Progenitor cell of endocrine pancreas (in vitro differentiated cells): ENCODE data around the gene GOLGB1. TPM values are rescaled to one million over a fixed set of nuclear protein-coding genes. Genes with fewer than 3 reads are reported as not detected.

Source experiments
- DNase-seq: peaks from one replicate; pipeline ENCODE4 v3.0.0; 2021; ENCODE audit warnings: low spot score; ENCODE audit not compliant: unreplicated experiment
- H3K27ac Mint-ChIP-seq: 2 replicates; pipeline ENCODE4 v1.8.0; 2021; ENCODE audit warnings: mild to moderate bottlenecking, moderate library complexity, mixed read lengths
- H3K27me3 Mint-ChIP-seq: 2 replicates; pipeline ENCODE4 v1.8.0; 2021; ENCODE audit warnings: mixed read lengths
- H3K36me3 Mint-ChIP-seq: 2 replicates; pipeline ENCODE4 v1.8.0; 2022; ENCODE audit warnings: mixed read lengths; ENCODE audit not compliant: insufficient read depth
- H3K4me1 Mint-ChIP-seq: 2 replicates; pipeline ENCODE4 v1.8.0; 2021; ENCODE audit warnings: low read depth, mixed read lengths
- H3K4me3 Mint-ChIP-seq: 2 replicates; pipeline ENCODE4 v1.8.0; 2021; ENCODE audit warnings: low read depth, mild to moderate bottlenecking, moderate library complexity, mixed read lengths
- H3K9me3 Mint-ChIP-seq: 2 replicates; pipeline ENCODE4 v1.8.0; 2021; ENCODE audit warnings: low read depth, mixed read lengths
- total RNA-seq: library from RNA; stranded (reverse); gene quantifications from 2 replicates; pipeline ENCODE4 v1.2.1, GENCODE V29; 2021
- TF ChIP-seq, protein P1 (sequence below): fragments of 200-600 bp; sonication (generic); IDR thresholded peaks from one replicate; pipeline ENCODE4 v1.5.0; 2021; ENCODE audit warnings: antibody characterized with exemption, mild to moderate bottlenecking; ENCODE audit not compliant: unreplicated experiment

The GOLGB1 gene
- total RNA-seq, 1 donor from 2014 or later = 63.0 TPM

DNA sequence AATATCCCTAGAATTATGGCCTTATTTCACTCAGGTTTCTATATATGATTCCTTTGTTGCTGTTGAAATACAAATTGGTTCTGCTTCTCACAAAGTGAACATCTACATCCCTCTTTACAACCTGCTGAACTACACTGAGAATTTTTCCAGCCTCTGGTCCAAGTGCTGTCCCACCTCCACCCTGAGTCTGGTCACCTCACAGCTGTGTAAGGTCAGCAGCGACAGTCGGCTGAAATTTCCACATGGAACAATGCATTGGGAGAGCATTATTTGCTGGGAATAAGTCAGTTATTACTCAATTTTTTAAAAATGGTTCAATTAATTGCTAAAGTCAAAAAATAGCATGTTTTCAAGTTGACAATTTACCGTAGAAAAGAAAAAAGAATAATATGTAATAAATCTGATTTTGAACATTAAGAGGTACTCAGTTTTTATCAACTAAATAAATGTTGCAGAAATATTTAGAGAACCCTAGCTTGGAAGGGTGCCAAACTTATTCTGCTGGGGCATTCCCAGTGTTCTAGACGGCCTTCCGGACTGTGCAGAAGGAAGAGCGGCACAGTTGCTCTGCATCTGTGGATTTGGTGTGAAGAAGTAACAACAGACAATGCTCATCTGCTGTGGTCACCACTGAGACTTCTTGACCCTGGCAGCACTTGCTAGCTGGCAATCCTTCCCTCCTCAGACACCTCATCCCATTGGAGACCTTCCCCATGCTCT is 90.7 kb downstream of the GOLGB1 start:
- Mint-ChIP-seq H3K4me3 (no peak overlapping the region), H3K27me3 (no peaks in the 10 kb centered on the region), H3K9me3 (no peaks in the 10 kb centered on the region), H3K27ac (no peak overlapping the region), H3K4me1 (no peaks in the 10 kb centered on the region), H3K36me3 (peaks cover 7% of the 10 kb centered on the region)
- TF ChIP-seq, protein P1, sequence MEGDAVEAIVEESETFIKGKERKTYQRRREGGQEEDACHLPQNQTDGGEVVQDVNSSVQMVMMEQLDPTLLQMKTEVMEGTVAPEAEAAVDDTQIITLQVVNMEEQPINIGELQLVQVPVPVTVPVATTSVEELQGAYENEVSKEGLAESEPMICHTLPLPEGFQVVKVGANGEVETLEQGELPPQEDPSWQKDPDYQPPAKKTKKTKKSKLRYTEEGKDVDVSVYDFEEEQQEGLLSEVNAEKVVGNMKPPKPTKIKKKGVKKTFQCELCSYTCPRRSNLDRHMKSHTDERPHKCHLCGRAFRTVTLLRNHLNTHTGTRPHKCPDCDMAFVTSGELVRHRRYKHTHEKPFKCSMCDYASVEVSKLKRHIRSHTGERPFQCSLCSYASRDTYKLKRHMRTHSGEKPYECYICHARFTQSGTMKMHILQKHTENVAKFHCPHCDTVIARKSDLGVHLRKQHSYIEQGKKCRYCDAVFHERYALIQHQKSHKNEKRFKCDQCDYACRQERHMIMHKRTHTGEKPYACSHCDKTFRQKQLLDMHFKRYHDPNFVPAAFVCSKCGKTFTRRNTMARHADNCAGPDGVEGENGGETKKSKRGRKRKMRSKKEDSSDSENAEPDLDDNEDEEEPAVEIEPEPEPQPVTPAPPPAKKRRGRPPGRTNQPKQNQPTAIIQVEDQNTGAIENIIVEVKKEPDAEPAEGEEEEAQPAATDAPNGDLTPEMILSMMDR = no peak
- DNase-seq = no peak

DNA sequence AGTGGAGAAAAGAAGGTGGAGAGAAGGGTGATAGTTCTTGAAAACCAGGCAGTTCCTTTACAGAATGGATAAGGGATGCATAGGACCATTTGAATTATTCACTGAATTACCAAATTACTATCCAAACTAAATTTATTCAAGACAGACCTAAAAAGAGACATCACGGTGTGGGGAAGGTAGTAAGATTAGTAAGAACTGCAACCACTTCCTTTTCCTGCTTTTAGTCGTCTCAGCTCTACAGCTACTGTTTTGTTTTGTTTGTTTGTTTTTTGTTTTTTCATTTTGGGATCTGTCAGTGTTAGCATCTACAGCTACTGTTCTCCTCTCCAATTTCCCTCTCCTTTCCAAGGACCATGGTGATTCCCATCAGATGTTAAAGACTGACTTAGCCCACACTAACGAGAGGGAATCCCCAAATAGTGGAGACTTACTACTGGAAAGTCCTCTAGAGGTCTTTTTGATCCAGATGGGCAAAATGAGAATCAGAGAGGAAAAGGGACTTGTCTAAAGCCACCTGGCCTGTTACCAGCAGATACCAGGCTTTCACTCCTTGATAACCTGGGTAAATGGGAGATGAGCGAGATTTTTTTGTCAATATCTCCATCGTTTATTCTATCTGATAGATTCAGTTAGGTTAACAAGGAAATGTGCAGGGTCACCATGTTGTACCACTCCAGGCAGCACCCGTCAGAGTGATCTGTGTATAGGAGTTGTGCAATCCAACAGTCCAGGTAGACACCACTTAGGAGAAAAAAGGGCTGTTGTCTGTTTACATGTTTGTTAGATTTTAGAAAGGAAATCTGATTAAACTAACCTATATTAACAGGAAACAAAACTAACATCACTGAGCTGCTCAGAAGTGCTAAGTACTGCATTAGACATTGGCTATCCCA is 94.8 kb downstream of the GOLGB1 start:
- no peaks in the 10 kb centered on the region for H3K4me1 Mint-ChIP-seq
- H3K4me3 Mint-ChIP-seq = no peak overlapping the region
- DNase-seq = no peak
- H3K36me3 Mint-ChIP-seq = peaks cover 1% of the 10 kb centered on the region
- TF ChIP-seq, protein P1 = no peak
- H3K27ac Mint-ChIP-seq = no peak overlapping the region
- H3K9me3 Mint-ChIP-seq = no peaks in the 10 kb centered on the region
- H3K27me3 Mint-ChIP-seq = no peaks in the 10 kb centered on the region

DNA sequence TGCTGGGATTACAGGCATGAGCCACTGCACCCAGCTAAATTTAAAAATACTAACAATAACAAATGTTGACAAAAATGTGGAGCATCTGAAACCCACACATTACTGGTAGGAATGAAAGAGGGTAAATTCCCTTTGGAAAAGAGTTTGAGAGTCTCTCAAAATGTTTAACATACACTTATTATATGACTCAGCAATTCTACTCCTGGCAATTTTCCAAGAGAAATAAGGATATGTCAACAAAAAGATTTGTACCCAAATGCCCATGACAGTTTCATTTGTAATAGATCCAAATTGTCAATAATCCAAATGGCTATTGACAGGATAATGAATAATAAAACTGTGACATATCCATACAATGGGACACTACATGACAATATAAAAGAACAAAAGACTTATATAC is 97.9 kb downstream of the GOLGB1 start:
- Mint-ChIP-seq H3K27me3 (no peaks in the 10 kb centered on the region), H3K4me1 (no peaks in the 10 kb centered on the region), H3K36me3 (peaks cover 1% of the 10 kb centered on the region), H3K9me3 (no peaks in the 10 kb centered on the region), H3K4me3 (no peak overlapping the region), H3K27ac (no peak overlapping the region)
- TF ChIP-seq, protein P1 = no peak
- no peak for DNase-seq

DNA sequence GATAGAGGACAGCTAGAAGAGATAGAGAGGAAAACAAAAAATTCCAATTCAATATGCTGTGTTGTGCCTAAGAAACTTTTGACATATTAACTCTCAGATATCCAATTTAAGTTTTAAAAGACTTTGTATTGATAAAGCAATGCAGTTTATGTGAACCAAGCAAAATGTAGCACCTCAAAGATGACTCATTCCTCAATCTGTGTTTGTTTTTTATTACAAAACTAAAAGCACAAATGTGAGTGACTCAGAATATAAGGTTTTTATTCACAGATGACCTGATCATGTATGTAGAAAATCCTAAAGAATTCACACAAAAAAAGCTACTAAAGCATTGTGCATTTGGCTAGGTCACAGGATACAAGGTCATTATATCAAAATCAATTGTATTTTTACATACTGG is 99.9 kb downstream of the GOLGB1 start:
- Mint-ChIP-seq H3K9me3 (no peaks in the 10 kb centered on the region), H3K27me3 (no peaks in the 10 kb centered on the region), H3K4me1 (no peaks in the 10 kb centered on the region), H3K4me3 (no peak overlapping the region), H3K36me3 (peaks cover 1% of the 10 kb centered on the region), H3K27ac (no peak overlapping the region)
- DNase-seq = no peak
- TF ChIP-seq, protein P1 = no peak

DNA sequence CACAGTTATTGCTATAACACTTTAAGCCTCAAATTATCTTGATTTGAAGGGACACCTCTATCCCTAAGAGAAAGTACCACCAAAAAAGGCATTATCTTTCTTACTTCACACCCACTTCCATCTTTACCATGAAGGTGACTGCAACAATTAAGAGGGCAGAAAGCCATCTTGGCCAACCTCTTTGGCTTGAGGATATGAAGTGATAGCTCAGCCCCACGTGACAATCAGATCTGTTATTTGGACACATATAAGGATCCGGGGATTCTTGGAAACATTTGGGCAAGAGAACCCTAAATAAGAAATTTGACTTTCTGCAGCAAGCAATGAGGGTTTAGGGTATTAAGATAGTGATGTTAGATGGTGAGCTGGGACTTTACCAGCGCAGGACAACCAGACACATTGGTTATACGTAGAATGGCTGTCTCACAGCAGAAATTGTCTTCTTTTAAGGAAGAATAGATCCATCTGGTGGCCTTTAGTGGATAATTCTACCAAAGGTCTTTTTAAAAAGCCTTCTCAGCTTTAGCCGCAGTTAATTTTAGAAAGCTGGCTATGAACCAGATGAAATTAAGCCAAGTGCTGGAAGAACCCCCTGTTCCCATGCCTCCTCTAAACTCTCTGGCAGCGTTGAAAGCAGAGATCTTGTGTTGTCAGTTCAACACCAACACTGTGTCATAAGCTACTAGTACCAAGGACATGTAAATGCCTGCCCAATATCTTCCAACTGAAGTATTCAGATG is 101.2 kb downstream of the GOLGB1 start:
- DNase-seq = no peak
- Mint-ChIP-seq H3K4me3 (no peak overlapping the region), H3K9me3 (no peaks in the 10 kb centered on the region), H3K36me3 (peaks cover 1% of the 10 kb centered on the region), H3K4me1 (no peaks in the 10 kb centered on the region), H3K27ac (no peak overlapping the region), H3K27me3 (no peaks in the 10 kb centered on the region)
- TF ChIP-seq, protein P1 = no peak
